H1 (cell line): ENCODE results near the gene DSTYK.

ENCODE experiments used
- CTCF ChIP-seq, 3 experiments: IDR thresholded peaks; 1 replicate in 2 of 3; 2 replicates in 1 of 3; pipeline versions ENCODE4 v1.5.1 to v1.6.1; 2011; ENCODE audit warnings: low read length in 3 of 3, mild to moderate bottlenecking in 3 of 3, inconsistent platforms in 2 of 3, low read depth in 1 of 3, moderate library complexity in 1 of 3; ENCODE audit not compliant: insufficient read depth in 1 of 3; ENCODE audit errors: control extremely low read depth in 1 of 3
- POLR2AphosphoS5 ChIP-seq: IDR thresholded peaks from 2 replicates; pipeline ENCODE4 v1.6.1; 2011; ENCODE audit warnings: low read depth, low read length
- RAD21 ChIP-seq, 2 experiments: IDR thresholded peaks in 1 of 2; conservative IDR thresholded peaks in 1 of 2; 2 replicates each; pipeline ENCODE4 v1.6.1; 2011; ENCODE audit warnings: low read depth in 2 of 2, low read length in 2 of 2, improper control_type of control experiment in 1 of 2, inconsistent platforms in 1 of 2, mild to moderate bottlenecking in 1 of 2, moderate library complexity in 1 of 2
- TEAD4 ChIP-seq: IDR thresholded peaks from 2 replicates; pipeline ENCODE4 v1.6.1; 2012; ENCODE audit warnings: low read depth, low read length, inconsistent platforms, mixed read lengths

GRCh38 chr1:205109711-205110110 lies 101.8 kb downstream of the DSTYK start:
- no peak for TF ChIP-seq TEAD4
- no peak for TF ChIP-seq RAD21 (IDR thresholded peaks at IDR 0.05 in 1 of 2, conservative IDR thresholded peaks at IDR 0.05 in 1 of 2; ENCODE audit: low read depth in 2 of 2, low read length in 2 of 2)
- no peak for TF ChIP-seq CTCF (IDR thresholded peaks at IDR 0.05; ENCODE audit: control extremely low read depth in 1 of 3, insufficient read depth in 1 of 3, low read depth in 1 of 3, low read length in 3 of 3)
- TF ChIP-seq POLR2AphosphoS5 = no peak
